HG03064 (cell line): ENCODE measurements around the gene BCAS4.
"Not testable (repeated sequence)": the region's sequence is repeated elsewhere in the genome, so short reads cannot be mapped to it uniquely, and the experiment has no call there.

Source experiments
- ATAC-seq: cut with Tn5 transposase; IDR thresholded peaks from one replicate; pipeline ENCODE4 v1.9.1; 2021; ENCODE audit warnings: low read depth; ENCODE audit not compliant: unreplicated experiment

BCAS4 gene

DNA sequence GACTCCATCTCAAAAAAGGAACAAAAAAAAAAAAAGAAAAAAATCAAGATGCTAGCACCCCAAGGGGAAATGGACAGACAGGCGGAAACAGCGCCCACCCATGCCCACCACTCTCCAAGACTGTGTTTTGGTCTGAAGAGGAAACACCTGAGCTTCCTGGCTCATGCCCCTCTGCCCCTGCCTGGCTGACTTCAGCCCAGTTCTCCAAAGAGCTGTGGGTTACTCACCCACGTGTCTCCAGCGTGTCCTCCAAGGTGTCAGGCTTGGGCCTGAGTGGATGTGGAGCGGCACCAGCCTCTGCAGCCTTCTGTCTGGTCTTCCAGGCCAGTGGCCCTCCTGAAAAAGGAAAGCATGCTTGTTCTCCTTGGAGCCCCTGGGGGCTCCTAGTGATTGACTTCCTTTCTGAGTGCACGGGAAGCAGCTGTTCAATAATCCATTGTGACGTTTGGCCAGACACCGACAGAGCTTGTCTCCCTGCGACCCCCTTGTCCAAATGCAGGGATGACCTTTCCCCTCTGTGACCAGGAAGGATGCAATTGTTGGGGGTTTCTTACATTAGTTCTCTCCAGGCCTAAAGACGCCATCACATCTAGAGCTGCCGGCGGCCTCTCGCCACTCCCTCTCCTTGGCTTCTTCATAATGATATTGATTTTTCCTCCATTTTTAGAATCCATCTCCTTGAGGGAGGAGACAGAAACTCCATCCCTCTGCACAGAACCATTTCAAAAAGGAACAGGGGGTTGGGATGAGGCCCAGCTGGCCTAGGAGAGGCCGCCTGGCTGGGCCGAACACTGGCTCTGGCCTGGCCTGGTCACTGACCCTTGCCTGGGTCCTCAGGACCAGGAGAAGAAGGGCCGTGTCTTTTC is 77.9 kb downstream of the BCAS4 start:
- ATAC-seq, result no peak

DNA sequence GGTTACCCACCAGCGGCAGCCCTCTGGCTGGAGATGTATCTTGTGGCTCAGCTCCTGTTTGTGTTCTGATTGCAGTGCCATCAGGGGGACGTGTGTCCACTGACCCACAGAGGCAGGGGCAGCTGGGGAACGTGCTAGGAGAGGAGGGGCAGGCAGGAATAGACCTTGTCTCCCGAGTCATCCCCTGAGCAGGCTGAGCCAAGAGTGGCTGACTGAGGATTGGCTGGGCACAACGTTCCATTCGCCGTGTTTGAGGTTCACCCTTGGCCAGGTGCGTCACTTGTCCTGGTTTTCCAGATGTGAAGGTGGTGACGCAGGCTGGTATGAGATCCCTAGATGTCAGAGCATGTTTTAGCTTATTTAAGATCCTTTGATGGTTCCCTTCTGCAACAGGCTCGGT is 78.7 kb downstream of the BCAS4 start:
- no peak for ATAC-seq

DNA sequence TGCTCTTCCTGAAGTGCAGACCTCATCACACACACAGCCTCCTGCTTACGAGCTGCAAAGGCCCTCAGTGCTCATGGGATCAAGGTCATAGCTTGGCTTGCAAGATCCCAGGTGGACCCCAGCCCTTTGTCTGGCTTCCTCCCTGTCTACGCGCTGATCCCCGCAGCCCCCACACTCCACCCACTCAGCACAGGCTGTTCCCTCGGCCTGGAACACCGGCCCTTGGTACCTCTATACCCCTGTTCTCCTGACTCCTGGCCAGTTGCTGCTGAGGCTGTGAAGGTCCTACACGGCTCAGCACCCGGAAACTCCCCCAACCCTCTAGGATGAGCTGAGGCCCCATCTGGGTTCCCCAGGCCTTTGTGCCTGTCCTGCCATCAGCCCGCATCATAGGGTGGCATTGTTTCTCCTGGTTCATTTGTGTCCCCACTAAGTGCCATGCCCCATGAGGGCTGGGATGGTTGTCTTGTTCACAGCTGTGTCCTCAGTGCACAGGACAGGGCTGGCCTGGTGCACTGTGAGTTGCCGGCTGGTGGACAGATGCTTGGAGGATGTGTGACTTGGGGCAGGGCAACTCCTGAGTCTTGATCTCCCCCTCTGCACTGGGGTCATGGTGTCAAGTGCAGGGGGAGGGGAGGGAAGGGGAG is 79.4 kb downstream of the BCAS4 start:
- no peak for ATAC-seq

DNA sequence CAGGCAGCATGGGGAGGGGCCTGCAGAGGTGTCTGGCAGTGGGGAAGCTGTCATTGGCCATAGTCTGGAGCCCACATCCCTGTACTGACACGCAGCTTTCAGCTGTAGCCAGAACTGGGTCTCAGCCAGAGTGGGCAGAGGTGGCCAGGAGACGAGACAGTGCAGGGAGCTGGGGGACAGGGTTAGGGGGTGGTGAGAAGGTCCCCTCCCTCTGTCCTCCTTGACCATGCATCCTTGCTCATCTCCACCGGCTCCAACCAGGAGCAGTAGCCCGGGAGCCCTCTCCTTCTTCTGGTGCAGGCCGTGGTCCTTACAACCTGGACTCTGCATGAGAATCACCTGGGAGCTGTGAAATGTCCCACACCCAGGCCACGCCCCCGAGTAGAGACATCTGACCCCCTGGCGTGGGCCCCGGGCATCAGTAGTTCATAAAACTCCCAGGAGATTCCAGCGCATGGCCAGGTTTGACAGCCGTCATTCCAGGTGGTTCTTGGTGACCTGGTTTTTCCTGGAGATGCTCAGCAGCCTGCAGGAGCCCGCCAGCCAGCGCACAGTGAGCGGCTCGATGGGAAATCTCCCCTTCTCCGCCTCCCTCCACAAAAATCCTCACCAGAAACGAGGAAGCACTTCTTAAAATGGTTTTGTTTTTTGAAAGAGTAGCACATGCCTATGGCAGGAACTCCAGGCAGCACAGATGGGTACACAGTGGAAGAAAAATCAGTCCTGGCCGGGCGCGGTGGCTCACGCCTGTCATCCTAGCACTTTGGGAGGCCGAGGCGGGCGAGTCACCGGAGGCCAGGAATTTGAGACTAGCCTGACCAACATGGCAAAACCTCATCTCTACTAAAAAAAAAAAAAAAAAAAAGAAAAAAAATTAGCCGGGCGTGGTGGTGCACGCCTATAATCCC is 80.2 kb downstream of the BCAS4 start:
- ATAC-seq, result no peak

DNA sequence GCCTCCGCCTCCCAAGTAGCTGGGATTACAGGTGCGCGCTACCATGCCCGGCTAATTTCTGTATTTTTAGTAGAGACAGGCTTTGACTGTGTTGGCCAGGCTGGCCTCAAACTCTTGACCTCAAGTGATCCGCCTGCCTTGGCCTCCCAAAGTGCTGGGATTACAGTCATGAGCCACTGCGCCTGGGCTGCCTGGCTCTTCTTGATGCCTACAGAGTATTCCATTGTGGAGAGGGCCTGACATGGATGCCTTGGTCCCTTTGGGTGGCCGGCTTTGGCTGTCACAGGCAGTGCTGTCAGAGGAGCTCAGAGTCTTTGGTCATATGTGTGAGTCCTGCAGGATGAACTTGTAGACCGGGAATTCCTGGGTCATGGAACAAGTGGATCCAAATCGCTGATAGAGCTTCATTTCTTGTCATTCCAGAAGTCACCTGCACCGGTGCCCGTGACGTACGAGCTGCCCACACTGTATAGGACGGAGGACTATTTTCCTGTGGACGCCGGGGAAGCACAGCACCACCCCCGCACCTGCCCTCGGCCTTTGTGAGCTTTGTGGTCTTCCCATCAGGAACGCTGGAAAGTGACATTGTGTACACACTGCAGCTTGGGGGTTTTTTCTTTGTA is 81.3 kb downstream of the BCAS4 start:
- ATAC-seq, result no peak

DNA sequence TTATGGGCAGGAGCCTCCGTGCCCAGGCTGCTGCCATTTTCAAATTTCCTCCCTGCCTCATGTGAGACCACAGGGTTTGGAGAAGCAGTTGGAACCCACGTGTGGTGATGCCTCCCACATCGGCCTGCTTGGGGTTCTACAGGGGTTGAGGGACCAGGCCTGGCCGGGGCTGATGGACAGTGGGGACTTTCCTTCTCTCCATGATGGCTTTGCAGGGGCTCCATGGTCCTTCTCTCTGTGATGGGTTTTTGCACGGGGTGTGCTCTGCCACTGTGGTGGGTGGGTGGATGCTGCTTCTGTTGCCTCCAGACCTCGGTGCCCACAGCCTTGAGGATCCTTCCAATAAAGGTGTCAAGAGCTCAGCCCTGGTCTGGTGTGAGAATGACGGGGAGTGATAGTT is 82.0 kb downstream of the BCAS4 start:
- no peak for ATAC-seq

DNA sequence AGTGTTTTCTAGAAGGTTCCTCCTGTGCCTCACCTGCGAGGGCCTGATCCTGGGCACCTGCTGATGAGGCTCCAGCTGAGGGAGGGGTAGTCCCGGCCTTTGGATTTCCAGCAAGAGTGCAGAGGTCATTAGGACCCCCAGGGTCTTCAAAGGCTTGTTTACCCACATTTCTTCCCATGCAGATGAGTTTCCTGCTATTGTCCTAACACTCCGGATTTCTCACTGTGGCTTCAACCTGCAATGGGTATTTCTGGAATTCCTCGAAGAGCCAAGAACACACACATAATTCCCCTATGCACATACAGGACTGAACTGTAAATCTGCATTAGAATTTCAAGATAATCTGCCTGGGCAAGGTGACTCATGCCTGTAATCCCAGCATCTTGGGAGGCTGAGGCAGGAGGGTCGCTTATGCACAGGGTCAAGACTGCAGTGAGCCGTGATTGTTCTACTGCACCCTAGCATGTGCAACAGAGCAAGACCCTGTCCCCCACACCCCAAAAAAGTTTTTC is 82.4 kb downstream of the BCAS4 start:
- no peak for ATAC-seq

DNA sequence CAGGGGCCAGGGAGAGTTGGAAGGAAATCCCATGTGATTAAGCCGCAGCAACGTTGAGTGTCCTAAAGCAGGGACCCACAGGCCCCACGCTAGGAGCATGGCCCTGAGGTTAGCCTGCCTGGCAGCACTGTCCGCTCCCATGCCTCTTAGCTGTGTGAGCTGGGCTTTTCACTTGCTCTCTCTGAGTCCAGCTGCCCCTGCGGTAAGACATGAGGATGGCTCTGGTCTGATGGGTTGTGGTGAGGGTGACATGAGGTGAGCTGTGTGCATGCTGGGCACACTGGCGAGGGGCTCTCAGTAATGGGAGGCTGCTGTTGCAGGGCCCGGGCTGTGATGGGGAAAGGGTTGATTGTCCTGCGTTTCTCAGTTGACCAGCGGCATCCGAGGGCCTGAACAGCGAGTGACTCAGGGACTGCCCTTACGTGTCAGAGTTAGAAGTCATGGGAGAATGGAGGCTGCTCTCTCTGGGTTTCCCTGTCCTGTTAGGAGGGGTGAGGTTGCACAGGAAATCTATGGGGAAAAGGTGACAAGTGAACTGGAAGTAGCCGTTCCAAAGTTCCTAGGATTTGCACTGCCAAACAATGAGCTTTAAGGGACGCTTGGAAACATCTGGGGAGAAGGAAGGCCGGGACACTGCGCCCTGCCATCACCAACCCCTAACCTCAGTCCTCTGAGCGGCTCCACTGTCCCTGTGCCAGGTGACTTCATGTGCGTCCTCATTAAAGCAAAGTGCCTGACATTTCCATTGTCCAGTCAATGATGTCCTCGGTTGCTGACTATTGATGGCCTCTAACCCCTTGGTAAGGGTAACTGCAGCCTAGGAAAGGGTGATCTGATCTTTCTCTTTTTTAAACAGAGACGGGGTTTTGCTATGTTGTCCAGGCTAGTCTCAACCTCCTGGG is 85.0 kb downstream of the BCAS4 start:
- no peak for ATAC-seq

DNA sequence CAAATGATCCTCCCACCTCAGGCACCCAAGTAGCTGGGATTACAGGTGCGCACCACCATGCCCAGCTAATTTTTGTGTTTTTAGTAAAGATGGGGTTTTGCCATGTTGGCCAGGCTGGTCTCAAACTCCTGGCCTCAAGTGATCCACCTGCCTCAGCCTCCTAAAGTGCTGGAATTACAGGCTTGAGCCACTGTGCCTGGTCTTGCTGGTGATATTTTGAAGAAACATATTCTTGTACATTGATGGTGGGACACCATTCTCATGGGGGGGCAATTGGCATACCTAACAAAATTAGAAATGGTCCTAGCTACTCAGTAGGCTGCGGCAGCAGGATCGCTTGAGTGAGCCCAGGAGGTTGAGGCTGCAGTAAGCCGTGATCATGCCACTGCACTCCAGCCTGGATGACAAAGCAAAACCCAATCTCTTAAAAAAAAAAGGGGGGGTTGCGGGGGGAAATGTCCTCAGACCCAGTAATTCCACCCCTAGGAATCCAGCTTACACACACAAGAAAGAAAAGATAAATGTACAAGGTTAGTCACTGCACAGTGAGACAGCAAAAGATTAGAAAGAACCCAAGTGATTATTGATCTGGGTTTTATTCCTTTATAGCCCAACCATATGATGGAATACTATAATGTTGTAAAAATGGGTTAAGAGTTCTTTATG is 87.0 kb downstream of the BCAS4 start:
- not testable (repeated sequence) for ATAC-seq

DNA sequence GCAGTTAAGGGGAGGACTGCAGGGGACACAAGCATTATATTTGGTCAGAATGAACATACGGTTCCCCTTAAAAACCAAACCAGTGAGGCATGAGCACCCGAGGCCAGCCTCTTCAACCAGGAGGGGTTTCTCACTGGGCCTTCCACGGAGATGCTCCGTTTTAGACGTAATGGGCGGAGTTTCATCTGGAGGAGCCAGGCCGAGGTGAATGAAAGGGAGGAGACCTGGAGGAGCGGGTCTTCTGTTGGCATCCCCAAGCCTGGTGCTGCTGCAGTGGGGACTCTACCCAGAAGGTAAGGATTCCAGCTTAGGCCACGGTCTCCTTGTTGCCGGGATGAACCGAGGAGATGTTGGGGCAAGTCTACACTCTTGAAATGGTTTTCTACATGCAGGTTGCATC is 89.0 kb downstream of the BCAS4 start:
- no peak for ATAC-seq

DNA sequence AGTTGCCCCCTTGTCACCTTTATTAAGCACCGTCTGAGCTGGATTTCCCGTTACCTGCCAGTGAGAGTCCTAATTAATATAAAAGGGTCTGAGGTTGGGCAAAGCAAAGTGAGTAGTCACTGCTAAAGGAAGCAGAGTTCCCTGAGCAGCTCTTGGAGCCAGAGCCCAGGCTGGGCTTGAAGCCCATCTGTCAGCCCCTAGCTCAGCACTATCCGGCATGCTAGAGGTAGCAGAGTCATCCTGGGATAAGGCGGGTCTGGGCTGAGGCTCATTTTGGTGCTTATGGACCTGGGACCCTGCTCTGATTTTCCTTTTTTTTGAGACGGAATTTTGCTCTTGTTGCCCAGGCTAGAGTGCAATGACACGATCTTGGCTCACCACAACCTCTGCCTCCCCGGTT is 90.2 kb downstream of the BCAS4 start:
- no peak for ATAC-seq

DNA sequence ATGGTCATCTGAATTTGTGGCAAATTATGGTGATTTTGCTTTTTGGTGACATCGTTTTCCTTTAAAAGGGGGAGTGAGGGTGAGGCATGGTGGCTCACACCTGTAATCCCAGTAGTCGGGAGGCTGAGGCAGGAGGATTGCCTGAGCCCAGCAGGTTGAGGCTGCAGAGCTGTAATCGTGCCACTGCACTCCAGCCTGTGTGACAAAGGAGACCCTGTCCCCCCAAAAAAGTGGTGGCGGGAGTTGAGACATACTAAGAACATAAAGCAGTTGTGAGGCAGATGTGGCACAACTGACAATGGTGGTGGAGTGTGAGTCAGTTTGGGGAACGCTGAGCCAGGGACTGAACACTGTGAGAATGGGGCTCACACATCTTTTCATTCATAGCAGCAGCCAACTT is 90.9 kb downstream of the BCAS4 start:
- ATAC-seq, result no peak

DNA sequence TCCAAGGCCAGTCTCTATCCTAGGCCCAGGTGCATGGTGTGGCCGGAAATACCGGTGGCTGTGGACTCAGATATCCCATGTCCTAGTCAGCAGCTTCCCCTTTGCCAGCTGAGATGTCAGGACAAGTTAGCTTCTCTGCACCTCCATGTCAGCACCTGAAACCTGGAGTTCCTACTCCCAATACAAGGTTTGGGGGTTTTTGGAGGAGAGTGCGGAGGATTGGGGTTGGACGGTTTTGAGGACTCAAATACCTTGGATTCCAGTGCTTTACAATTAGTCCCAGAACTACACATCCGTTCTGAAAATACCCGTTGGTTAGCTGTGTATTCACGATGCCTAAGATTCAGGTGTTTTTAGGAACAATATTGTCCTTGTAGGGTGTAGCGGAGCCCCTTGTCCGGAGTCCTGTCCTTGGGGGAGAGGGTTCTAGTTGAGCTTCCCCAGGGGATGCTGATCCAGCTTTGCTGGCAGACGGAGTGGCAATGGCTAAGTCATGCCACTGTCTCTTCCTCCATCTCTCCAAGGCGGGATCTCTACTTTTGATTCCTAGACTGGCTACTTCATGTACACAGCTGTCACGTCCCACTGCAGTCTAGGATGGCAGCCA is 91.4 kb downstream of the BCAS4 start:
- ATAC-seq, result no peak

DNA sequence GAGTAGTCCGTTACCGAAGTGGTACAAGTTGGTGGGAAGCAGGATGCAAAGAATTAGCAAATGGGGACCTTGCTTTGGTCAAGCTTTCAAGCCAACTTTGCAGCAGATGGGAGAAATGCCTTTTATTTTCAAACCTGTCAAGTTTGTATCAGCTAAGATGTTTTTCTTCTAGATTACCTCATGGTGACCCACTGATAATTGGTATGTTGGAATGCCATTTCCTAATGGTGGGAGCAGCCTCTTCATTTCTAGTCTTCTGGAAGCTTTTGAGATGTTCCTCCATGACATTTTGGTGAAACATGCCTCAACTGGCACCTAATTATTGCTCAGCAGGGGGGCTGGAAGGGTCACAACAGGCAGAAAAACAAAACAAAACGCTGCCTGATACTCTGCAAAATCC is 92.7 kb downstream of the BCAS4 start:
- no peak for ATAC-seq

DNA sequence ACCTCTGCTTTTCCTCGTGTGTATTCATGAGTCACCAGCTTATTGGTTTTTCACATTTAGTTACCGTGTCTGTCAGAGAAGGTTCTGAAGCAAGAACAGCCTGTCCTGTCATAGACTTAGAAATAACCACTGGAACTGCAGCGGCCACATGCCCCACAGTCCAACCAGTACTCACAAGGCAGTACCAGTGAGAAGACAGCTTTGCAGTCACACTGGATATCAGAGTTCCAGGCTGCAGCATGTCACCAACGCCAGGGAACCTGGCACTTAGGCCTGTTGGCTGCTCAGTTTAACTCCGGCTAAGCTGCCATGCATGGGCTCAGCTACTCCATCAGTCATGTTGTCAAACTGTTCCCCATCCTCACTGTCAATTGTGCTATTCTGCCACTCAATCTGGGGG is 96.3 kb downstream of the BCAS4 start:
- no peak for ATAC-seq

DNA sequence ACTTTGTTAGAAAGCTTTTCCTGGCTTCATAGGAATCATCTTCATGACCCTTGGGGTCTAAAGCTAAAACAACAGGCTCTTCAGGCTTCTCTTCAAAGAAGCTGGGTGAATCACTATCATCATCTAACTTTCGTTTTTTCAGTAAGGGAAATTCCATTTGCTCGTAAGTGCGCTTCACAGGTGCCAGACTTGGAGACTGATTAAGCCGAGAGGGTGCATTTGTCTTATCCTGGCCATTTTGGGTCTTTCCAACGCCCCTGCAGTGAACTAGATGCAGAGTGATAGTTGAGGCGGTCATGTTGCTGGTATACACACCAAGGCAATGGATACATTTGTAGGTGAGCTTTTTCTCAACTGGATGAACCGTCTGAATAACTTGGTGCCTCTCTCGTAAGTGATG is 97.5 kb downstream of the BCAS4 start:
- ATAC-seq, result no peak

DNA sequence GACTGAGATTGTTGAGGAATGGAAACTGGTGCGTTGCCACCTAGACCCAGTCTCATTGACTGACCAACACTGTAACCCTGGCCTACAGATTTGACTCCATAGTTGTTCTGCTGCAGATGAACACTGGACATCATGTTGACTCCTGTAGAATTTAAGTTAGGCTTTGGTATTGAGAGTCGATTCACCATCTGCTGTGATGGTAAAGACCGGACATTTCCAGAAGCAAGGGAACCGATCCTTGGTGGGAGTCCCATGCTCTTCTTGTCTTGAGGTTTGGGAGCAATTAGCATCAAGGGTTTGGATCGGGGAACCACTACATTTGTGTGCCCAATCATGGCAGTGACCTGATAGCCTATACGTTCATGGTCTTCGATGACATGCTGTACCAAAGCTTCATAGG is 98.8 kb downstream of the BCAS4 start:
- no peak for ATAC-seq

DNA sequence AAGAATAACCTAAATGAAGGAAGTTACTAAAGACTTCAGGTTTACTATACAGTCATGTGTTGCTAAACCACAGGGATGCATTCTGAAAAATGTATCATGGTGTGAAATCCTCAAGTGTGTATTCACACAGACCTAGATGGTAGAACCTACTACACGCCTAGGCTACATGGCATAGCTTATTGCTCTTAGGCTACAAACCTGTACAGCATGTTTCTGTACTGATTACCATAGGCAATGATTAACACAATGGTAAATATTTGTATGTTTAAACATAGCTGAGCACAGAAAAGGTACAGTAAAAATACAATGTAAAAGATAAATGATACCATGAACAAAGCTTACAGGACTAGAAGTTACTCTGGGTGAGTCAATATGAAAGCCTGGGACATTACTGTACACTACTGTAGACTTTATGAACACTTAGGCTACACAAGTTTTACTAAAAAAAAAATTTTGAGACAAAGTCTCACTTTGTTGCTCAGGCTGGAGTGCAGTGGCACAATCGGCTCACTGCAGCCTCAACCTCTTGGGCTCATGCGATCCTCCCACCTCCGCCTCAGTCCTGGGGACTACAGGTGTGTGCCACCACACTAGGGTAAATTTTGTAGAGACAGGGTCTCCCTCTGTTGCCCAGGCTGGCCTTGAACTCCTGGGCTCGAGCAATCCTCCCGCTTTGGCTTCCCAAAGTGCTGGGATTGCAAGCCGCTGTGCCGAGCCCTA is 100.4 kb downstream of the BCAS4 start:
- no peak for ATAC-seq
